SHP77 (cell line): Measurements from ENCODE around the gene RHOT2.

Experiments
- DNase-seq, 2 experiments: peaks; one replicate each; lab custom pipeline; 2025; lab: John Stamatoyannopoulos, UW

RHOT2 gene

DNA sequence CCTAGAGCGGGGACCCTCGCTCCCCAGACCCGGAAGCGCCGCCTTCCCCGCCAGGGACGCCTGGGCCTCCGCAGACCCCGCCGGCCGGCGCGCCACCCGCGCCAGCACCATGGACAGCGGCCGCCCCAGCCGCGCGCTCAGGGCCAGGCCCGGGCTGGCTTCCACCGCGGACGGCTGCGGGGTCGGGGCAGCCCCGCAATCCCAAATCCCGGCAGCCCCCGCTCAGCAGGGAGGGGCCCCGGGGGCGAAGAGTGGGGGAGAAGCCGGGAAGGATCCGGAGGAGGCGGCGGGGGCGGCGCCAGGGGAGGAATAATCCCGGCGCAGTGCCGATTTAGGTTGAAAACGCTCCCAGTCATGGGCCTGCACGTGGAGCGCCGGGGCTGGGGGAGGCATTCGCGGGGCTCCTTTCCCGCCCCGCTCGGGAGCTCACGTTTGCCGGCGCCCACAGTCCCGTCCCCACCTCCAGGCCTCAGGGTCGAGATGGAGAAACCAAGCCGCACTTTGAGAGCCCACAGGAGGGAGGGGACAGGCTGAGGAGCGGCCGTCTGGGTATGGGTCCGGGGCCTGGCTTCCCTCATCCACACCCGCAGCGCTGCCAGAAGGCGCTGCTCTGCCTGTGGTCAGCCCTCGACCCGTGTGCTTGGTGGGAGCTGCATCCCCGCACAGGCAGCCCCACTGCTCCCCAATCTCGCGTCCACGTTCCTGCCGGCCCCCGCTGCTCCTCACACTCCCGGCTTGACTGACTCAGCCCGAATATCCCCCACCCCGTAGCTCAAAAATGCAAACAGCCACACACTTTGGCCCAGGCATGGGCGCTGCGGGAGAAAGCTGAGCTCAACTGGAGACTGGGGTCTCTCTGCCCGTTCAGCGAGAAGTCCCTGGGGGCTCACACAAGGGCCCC is 33.0 kb downstream of the RHOT2 start:
- no peak for DNase-seq

DNA sequence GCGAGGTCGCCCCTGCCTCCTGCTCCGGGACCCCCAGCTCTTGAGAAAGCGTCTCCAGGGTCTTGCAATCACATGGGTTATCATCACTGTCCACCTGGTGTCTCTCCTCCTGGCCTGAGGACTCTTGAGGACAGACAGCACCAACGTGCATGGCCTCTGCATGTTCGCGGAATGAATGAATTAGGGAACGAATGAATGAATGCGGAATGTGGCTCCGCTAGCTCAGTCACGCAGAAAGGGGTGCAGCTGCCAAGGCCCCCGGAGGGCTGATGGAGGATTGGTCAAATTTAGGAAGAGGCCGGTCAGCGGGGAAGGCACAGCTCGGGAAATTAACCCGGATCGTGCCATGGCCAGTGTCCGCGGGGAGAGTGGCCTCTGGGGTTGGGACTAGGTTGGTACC is 34.4 kb downstream of the RHOT2 start:
- no peak for DNase-seq

DNA sequence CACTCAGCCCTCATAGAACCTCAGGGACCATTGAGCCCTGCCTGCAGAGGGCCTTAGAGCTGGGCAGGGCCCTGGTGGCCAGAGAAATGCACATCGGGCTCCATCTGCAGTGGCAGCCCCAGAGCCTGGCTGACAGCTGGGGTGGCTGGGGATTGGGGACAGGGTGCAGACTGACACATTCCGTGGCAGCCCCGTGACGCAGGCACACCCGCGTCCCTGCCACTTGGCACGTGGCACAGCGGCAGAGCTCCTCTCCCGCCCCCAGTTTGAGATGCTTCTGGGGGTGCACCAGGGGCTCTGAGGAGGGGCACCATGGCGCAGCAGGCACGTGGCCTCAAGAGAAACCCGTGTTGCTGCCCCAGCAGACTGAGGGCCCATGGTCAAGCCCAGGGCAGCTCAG is 35.5 kb downstream of the RHOT2 start:
- no peak for DNase-seq

DNA sequence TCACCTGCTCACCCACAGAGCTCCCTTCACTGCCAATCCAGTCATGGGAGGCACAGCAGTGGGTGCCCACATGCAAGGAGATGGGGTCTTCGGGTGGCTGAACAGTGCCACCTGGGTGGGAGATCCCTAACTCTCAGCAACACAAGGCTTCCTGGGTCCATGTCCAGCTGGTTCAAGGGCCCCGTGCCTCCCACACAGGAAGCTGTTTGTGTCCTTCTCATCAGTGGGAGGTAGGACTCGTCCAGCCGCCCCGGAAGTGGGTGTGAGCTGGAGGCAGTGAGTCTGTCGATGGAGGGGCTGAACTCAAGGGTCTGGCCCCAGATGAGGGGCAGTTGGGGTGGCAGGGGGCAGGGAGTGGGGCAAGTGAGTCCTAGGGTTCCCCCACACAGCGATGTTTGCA is 36.1 kb downstream of the RHOT2 start:
- DNase-seq = no peak

DNA sequence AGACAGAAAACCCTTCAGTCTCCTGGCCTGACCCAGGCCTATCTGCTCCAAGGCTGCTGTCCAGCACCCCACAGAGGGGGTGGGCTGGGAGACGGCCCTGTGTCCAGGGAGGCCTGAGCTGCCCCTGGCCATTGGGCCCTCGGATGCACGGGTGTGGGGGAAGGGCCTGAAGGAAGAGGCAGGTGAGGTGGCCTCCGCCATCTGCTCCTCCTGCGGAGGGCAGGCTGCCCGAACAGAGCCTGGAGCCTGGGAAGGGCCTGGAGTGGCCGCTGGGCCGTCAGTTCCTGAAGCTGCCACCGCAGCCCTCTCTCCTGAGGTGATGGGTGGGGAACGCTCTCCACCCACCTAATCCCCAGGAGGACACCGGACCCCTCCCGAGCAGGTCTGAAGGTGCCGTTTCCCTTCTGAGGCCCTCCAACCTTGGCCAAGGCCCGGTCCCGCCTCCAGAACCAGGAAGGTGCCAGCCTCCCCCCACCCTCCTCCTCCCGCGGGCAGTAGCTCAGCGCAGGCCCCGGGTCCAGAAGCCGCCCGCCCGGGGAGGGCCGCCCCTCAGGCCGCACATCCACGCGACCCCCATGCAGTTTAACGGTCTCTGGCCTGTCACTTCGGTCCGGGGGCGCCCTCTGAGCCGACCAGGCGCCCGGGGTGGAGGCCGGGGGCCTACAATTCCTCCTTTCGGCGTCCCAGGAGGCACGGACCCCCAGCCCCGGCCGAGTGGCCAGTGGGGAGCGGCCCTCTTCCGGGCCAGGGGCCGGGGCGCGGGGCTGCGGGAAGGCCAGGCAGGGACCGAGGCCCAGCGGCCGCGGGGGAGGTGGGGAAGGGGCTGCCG is 36.8 kb downstream of the RHOT2 start:
- DNase-seq = peak in 1 of 2 experiments; percentile 31

DNA sequence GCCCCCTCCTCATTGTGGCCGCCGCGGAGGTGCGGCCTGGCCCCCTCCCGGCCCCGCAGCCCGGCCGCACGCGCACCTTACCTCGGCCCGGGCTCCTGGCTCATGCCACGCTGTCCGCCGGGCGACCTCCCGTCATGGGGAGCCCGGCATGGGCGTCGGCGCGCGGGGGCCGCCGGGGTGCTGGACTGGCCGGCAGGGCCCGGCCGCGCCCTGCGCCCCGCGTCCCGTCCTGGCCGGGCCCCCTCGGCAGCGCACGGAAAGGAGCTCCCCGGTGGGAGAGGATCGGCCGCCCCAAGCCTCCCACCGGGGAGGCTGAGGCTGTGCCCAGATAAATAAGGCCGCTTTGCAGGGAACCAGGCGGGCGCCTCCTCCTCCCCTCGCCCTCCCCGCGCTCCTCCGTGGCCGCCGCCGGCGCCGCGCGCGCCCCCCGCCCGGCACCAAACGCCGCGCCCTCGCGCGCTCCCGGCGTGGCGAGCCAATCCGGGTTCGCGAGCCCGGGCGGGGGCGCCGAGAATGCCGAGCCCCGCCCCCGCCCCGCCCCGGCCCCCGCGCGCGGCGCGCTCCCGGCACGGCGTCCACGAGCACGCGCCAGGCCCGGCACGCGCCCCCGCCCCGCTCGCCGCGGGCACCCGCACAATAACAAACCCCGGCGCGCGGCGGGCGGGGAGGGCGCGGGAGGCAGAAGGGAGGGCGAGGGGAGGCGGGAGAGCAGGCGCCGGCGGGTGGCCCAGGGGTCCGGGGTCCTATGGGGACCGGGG is 37.7 kb downstream of the RHOT2 start, which contains the start of gene FBXL16:
Gene FBXL16, minus strand, starts transcription at position 371 of the 758 bp plus-strand sequence. CDS start 8,396 bp downstream, outside the sequence.
- peak in 1 of 2 experiments; percentile 63 for DNase-seq

DNA sequence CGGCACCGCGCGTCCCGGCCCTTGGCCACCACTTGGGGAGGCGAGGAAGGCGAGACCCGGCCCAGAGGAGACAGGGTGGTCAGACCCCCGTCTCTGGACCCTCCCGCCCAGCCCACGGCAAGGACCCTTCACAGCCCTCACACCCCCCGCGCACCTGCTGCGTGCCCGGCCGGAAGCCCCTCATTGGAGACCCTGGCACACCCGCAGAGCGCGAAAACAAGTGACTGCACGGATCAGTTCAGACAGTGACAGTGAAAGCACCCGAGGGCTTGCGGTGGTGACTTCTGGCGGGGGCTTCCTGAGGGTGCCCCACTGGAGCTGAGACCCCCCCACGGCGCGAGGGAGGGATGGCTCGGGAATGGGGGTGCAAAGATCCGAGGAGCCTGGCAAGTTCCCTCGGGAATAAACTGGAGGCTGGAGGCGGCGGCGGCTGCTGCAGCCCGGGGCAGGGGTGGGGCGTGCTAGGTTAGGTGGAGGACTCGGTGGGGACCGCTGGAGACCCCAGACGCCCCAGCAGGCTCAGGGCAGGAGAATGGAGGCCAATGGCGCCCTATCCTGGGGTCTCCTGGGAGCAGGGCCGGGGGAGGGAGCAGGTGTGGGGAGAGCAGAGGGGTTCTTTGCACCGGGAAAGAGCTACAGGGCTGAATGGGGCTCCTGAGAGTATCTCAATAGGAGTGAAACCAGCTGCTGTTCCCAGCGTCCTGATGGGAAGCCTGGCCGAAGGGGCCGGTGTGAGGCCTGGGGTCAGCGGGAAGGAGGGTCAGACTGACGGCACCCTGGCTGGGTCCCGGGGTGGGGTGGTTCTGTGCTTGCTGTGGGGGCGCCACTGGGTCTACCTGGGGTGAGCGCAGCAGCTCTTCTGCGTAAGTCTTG is 38.5 kb downstream of the RHOT2 start:
- DNase-seq = no peak

DNA sequence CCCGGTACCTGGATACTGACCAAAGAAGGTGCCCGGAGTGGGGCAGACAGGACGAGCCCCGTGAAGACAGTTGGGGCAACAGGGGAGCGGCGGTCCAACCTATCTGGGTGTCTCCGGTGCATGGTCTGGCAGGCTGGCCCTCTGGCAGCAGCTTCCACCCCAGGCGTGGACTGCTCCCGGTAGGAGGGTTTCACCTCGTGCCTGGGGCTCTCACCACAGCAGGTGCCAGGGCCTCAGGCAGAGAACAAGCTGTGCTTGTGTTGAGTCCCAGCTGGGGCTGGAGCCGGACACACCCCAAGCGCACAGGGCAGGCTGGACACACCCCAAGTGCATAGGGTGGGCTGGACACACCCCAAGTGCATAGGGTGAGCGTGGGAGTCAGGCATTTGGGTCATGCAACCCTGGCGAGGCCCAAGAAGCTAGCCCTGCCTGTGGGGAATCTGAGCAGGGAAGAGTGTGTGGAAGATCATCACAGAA is 39.2 kb downstream of the RHOT2 start:
- DNase-seq = peak in 1 of 2 experiments; percentile 22

DNA sequence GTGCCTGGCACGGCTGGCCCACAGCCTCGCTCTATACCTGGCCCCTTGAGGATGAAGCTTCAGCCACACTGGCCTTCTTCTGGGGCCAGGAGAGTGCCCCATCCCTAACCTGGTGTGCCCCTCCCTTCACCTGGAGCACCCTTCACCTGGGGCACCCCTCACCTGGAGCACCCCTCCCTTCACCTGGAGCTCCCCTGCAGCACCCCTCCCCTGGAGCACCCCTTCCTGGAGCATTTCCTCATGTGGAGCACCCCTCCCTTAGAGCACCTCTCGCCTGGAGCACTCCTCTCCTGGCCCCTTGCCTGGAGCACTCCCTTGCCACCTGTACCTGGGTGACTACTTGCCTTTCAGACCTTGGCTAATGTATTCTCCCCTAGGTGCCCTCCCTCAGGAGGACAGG is 40.1 kb downstream of the RHOT2 start:
- no peak for DNase-seq

DNA sequence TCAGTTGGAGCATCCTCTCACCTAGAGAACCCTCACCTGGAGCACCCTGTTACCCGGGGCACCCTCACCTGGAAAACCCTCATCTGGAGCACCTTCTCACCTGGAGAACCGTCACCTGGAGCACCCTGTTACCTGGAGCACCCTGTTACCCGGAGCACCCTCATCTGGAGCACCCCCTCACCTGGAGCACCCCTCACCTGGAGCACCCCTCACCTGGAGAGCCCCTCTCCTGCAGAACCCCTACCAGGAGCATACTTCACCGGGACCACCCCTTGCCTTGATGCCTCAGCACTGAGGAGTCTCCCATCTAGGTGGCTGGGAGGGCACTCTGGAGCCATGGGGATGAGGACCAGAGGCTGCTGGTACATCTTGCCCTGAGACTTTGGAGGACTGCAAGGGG is 41.0 kb downstream of the RHOT2 start:
- no peak for DNase-seq

DNA sequence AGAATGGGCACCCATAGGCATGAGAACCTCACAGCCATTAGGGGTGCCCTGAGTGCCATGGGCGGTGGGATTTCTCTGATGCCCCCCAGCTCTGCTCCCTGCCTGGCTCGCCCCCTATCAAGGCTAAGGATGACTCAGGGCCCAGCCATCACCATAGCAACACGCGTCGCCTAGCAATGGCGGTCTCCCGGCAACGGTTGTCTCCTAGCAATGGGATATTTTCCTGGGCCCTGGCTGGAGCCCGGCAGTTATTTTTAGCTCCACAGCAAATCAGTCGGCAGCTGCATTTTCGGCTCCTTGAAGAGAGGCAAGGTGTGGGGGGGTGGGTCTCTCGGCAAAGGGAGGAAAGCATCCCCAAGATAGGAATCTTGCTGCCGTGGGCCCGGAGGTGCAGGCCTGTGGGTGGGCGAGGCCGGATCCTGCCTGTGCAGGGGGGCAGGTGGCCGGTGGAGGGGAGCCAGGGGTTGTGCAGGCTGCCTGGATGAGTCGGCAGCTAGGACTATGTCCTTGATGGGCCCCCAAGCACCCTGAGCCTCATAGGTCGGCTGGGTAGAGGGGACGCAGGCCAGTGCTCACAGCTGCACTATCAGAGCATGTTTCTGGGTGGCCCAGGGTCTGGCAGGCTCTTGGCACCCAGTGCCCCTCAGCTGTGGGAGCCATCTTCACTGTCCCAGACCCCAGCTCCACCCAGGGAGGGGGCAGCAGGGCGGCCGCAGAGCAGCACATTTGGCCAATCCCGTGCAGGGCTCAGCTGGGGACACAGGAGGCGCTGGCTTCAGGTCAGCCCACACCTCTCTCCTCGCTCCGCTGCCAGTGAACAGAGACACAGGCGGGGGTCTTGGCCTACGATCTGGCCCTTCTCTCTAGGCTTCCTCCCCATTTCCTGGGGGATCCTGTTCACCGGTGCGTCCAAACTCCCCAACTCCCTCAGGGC is 41.9 kb downstream of the RHOT2 start:
- DNase-seq = peak; percentile 89 to 93

DNA sequence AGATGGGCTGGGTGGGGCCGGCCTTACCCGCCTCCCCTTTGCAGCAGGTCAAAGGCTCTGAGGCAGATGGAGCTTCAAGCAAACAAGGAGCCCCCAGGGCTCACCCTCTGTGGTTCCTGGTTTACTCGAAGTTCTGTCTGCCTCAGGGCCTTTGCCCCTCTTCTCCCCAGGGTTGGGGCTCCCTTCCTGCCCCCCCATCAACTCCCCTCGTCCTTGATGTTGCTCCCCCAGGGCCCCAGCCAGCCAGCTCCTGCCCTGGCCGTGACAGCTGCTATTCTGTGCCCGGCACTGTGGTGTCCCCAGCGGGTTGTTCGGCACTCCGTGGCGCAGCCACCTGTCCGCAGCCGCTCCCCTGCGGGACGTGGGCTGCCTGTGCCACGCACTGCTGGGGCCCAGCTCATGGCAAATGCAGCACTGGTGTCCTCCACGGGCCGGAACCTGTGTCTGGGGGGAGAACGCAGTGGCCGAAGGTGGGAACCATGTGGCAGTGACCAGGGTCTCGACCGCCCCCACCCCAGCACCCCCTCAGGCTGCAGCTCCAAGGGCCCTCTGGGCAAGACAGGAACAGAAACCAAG is 42.7 kb downstream of the RHOT2 start:
- no peak for DNase-seq

DNA sequence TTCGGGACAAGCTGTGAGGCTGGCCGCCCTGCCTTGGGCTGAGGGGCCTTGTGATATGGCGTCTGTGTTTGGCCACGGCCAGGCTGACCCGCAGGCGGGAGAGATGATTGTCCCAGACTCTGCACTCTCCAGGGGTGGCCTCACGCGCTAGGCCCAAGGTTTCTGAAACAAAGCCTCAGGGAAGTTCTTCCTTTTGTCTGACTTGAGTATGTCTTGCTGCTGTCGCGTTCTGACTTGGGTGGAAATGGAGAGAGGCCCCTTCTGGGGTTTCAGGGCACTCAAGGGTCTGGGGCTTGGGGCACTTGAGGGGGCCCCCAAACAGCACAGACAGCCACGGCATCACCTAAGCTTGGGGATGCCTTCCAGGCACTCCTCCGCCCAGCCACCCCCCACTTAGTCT is 43.2 kb downstream of the RHOT2 start:
- DNase-seq = no peak

DNA sequence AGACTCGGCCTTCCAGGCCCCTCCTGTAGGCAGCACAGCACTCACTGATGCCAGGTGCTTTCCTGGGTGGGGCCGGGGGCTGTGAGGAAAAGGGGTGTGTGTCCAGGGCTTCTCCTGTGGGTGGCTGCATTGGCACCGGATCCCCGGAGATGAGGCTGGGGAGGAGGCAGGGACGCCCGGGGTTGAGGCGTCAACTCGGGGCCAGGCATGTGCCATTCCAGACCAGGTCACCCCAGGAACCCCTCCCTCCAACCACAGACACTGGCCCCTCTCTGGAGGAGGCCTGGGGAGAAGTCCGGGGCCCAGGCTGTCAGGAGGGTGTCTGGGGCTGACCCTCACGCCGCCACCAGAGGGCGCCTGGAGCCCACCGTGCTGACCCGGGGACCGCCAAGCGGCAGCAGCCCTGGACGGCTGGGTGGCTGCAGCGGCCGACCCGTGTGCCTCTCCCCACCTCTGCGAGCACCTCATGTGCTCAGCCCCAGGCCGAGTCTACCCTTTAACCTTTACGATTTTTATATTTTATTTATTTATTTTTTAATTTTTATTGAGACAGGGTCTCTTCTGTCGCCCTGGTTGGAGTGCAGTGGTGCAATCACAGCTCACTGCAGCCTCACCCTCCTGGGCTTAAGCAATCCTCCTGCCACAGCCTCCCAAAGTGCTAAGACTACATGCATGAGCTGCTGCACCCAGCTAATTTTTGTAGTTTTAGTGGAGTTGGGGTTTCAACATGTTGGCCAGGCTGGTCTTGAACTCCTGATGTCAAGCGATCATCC is 43.8 kb downstream of the RHOT2 start:
- DNase-seq = peak in 1 of 2 experiments; percentile 73

DNA sequence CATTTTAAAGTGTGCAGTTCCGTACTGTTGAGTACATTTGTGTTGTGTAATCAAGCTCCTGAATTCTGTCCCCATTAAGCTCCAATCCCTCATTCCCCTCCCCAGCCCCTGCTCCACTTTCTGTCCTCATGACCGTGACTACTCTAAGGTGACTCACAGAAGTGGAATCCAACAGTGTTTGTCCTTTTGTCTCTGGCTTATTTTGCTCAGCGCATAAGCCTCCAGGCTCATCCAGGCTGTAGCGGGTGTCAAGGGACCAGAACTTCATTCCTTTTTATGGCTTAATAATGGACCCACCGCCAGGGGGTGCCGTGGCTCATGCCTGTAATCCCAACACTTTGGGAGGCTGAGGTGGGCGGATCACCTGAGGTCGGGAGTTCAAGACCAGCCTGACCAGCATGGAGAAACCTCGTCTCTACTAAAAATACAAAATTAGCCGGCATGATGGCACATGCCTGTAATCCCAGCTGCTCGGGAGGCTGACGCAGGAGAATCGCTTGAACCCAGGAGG is 44.9 kb downstream of the RHOT2 start:
- DNase-seq = peak in 1 of 2 experiments; percentile 12

DNA sequence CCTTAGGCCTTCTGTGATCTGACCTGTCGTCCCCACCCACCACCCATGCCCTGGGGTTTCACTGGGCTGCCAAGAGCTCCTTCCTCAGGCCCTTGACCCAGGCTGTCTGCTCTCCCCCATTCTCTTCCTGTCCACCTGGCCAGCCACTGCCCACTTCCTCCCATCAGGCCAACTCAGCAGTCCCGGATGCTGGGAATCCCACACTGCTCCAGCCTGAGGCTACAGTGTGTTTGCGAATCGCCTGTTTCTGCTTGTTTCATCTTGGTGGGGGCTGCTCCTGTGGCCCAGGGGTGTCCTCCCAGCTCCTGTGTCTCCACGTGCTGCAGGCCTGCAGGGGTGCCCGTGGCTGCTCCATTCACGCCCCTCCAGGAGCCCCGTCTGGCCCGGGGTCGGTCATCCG is 46.1 kb downstream of the RHOT2 start:
- DNase-seq = peak in 1 of 2 experiments; percentile 19

DNA sequence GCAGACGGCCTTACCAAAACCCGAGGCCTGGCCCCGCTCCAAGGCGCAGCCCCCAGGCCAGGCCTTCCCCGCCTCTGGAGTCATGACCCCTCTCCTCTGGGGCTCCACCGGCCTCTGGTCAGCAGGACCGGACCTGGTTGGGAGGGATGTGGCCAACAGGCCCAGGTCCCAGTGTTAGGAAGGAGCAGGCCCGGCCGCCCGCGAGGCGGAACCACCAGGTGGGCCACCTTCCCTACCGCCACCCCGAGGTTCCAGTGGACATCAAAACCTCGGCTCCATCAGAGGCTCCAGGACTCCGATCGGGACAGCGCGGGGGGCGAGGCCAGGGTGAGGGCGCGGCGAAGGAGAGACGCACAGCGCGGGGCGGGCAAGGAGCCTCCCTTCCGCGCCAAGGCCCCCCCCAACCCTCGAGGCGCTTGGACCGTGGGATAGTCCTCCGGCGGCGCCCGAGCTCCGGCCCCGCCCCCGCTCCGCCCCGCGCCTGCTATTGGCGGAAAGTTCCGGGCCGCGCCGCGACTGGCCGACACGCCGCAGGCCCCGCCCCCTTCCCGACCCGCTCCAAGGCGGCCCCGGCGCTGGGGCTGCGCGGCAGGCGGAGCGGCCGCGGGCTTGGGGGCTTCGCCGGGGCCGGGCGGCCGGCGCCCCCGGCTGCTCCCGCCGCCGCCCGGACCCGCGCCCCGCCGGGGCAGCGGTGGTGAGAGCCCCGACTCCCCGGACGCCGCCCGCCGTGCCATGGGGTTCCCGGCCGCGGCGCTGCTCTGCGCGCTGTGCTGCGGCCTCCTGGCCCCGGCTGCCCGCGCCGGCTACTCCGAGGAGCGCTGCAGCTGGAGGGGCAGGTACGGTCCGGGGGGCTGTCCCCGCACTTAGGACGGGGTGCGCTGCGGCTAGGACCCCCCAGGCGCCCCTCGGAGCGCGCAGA is 46.9 kb downstream of the RHOT2 start, which contains the start of gene METRN:
Gene METRN, plus strand, starts transcription at position 561 of the 919 bp plus-strand sequence. Its CDS starts 172 bp downstream, at position 733.
- DNase-seq = peak; percentile 77 to 81
